ENCODE measurements around the gene GPR162. TPM values are rescaled to one million over a fixed set of nuclear protein-coding genes. Genes with fewer than 3 reads are reported as not detected.

Gene GPR162
- 2.6 and 3.0 TPM in 2 replicates for total RNA-seq

DNA sequence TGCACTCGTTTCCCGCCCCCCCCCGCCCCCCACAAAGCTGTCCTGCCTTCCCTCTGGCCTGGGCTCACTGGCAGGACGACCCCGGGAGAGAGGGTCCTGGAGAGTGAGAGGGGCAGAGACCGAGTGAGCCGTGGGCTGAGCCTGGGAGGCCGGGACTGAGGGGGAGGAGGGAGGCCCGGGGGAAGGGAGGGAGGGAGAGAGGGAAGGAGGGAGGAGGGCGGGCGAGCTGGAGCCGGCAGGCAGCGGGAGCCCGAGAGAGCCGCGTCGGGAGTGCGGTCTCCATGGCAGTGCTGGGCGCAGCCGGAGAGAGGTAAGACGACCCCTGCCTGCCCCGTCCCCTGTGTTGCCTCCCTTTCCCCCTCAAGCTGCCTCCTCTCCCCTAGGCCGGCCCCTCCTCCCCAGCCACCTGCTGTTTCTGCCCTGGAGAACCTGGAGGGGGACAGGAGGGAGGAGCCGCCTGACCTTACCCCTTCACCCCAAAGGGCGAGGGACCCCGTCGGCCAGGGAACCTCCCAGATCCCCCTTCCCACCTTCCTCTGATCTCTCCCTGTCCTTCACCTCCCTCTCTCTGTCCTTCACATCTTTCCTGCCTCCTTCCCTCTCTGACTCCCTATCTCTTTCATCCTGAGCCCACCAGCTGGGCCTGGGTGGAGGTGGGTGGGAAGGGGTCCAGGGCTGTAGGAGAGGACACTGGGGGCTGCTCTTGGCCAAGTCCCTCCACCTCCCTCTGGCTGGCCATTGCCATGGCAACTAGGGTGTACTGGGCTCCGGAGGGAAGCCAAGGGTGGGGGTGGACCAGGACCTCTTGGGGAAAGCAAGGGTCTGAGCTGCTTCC, at the start of gene GPR162:
TSS of gene GPR162 (plus strand) at position 231 of the 835 bp plus-strand sequence. CDS start 2,078 bp downstream, outside the sequence.
- peak within 1 kb of the TSS; percentile 61 for H3K4me3 ChIP-seq (ENCODE audit: low read depth, low read length)
- peak; percentile 65 for DNase-seq (ENCODE audit: low read depth)
- no peak for TF ChIP-seq CTCF (IDR thresholded peaks at IDR 0.05; ENCODE audit: insufficient read depth, low read depth, low read length)

GRCh38 chr12:6772331-6772695, 49.3 kb upstream of the GPR162 start, which contains the start of gene LAG3:
TSS of gene LAG3 (plus strand) at chr12:6772520. CDS start at chr12:6772853, 333 bp downstream.
- DNase-seq (ENCODE audit: low read depth), result no peak
- no peak within 1 kb of the TSS for H3K4me3 ChIP-seq (ENCODE audit: low read depth, low read length)

DNA sequence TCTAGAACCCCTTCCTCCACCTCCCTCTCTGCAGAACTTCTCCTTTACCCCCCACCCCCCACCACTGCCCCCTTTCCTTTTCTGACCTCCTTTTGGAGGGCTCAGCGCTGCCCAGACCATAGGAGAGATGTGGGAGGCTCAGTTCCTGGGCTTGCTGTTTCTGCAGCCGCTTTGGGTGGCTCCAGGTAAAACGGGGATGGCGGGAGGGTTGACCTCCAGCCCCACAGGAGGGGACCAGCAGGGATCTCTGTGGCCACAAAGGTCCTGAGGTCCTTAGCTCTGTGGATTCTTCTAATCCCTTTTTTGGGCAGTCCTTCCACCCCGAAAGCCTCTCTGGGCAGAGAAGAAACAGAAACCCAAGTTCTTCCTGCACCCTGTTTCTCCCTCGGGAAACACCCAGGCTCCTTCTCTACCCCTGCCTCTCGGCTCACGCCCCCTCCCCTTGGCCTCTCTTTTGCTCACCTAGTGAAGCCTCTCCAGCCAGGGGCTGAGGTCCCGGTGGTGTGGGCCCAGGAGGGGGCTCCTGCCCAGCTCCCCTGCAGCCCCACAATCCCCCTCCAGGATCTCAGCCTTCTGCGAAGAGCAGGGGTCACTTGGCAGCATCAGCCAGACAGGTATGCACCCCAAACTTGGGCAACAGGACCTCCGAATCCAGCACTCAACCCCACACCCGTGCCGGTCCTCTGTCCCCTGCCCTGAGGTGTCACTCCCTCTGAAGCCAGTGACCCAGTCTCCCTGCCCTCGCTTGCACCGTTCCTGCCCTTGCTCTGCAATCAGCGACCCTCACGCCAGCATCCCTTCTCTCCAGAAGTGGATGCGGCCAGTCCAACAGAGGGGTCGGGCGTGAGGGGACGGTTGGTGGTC, 48.7 kb upstream of the GPR162 start:
- TF ChIP-seq CTCF (IDR thresholded peaks at IDR 0.05; ENCODE audit: insufficient read depth, low read depth, low read length), result no peak
- DNase-seq (ENCODE audit: low read depth), result no peak
- no peak overlapping the region for H3K4me3 ChIP-seq (ENCODE audit: low read depth, low read length)

More at GRCh38 chr12:6772331-6772695, 49.3 kb upstream of the GPR162 start, which contains the start of gene LAG3:
- no peak for TF ChIP-seq CTCF (IDR thresholded peaks at IDR 0.05; ENCODE audit: insufficient read depth, low read depth, low read length)

GRCh38 chr12:6773590-6774351, 47.9 kb upstream of the GPR162 start:
- TF ChIP-seq CTCF (IDR thresholded peaks at IDR 0.05; ENCODE audit: insufficient read depth, low read depth, low read length), result no peak
- H3K4me3 ChIP-seq (ENCODE audit: low read depth, low read length), result no peak overlapping the region
- DNase-seq (ENCODE audit: low read depth), result no peak

DNA sequence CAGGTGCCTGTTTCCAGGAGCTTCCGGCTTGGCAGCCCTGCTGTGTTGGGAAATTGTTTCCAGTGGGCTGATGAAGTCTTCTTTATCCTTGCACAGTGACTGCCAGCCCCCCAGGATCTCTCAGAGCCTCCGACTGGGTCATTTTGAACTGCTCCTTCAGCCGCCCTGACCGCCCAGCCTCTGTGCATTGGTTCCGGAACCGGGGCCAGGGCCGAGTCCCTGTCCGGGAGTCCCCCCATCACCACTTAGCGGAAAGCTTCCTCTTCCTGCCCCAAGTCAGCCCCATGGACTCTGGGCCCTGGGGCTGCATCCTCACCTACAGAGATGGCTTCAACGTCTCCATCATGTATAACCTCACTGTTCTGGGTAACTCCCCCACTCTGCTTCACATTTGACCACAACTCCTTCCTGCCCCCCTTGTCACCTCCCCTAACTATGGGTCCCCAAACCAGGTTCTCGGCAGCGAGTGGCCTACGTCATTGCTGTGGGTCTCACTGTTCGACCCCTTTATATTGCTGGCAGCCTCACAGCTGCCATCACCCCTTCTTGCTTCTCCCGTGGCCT, 47.0 kb upstream of the GPR162 start:
- no peak for DNase-seq (ENCODE audit: low read depth)
- no peak for TF ChIP-seq CTCF (IDR thresholded peaks at IDR 0.05; ENCODE audit: insufficient read depth, low read depth, low read length)
- H3K4me3 ChIP-seq (ENCODE audit: low read depth, low read length), result no peak overlapping the region
